GM18861 (cell line): Measurements from ENCODE around the gene SKAP2.

Experiments
- ATAC-seq: cut with Tn5 transposase; IDR thresholded peaks from one replicate; pipeline ENCODE4 v1.9.1; 2021; ENCODE audit not compliant: unreplicated experiment

Gene SKAP2

DNA sequence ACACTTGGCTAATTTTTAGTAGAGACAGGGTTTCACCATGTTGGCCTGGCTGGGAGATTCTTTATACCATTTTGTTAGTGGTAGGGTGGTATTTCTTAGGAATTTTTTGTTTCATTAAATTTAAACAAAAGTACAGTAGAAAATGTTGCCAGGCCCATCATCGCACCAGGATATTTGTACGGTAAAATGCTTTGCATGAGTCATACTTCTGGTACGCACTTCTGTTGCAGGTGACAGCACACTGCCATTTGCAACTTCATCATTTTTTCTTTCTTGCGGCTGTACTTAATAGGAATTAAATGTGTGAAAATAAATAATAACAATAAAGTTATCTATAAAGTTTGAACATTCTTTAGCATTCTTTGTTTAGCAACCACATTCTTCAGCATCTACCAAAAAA is 195.6 kb downstream of the SKAP2 start:
- ATAC-seq: no peak

DNA sequence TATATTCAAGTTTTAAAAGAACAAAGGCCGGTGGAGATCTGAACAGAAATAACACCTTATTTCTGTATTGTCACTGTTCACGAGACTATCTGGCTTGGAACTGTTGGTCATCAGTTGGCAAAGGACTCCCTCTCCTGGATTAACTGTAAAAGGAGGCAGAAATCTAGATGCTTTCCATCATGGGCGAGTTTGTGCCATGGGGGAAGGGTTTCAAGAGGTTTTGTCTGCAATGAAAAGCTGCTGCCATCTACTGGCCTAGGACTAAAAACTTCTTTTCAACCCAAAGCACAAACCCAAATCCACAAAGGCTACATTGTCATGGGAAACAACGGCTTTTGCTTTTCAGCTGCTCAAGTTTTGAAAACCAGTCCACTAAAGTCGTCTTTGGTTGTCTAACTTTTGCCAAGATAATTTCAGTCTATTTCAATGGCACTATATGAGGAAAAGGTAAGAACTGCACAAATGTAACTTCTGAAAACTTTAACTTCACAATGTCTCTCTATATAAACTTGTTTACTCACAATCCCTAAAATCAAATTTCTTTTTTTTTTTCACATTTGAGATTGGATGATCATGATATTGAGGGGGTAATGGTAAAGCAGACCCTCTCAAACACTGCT is 196.8 kb downstream of the SKAP2 start:
- peak; percentile 66 for ATAC-seq

DNA sequence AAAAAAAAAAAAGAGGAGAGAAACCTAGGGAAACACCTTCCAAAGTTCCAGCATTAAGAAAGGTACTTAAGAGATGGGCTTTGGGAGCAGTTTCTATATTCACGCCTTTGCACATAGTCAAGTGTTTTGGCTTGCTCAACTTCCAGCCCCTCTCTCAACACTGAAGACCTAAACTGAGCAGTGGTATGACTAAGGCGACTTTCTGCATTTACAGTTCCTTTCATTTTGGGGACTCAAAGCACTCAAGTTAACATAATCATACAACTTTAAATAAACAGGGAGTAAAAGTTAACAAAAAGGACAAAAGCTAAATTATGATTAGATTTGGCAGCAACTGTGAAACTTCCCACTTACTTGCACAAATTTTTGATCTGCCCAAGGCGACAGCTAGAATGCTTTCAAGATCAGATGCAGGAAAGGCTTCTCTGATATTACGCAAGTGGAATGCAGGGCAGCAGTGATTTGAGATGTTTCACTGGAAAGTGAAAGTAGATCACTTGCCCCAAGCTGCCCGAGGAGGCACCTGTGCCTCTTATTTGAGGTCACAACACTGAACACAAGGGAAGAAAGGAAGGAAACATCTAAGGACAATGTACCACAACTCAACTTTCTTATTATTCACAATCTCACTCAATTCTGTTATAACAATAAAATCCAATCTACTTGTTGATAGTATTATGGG is 199.5 kb downstream of the SKAP2 start:
- ATAC-seq: peak; percentile 48

DNA sequence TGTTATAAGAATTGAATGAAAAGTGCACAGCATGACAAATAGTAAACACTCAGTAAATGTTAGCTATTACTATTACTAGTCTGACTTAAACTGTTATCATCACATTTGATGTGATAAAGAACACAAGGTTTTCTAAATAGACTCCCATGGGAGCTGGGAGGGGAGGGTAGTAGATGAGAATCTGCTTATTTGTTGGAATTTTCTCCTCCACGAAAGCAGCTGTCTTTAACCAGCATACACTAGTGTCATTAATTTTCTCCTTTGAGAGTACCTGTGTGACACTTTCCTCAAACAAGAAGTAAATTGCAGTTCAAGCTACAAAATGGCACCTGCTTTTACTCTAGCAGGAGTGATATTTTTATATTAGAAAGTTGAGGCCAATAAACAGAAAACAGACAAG is 200.1 kb downstream of the SKAP2 start:
- ATAC-seq: no peak

DNA sequence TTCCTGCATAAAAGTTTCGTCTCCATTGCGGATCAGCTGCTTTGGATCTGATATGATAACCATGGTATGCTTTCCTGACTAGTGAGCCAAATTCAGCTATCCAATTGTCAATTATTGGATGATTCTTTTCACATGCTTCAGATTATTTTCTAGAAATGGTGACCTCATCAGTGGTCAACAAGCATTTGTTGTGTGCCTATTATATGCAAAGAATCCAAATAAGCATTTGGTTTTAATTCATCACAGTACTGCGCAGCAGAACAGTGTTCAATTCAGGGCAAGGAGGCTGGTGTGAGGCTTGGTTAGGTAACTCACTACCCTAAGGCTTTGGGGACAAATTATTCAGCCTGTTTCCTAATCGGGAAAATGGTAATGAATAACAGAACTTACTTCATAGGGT is 200.5 kb downstream of the SKAP2 start:
- ATAC-seq: no peak

DNA sequence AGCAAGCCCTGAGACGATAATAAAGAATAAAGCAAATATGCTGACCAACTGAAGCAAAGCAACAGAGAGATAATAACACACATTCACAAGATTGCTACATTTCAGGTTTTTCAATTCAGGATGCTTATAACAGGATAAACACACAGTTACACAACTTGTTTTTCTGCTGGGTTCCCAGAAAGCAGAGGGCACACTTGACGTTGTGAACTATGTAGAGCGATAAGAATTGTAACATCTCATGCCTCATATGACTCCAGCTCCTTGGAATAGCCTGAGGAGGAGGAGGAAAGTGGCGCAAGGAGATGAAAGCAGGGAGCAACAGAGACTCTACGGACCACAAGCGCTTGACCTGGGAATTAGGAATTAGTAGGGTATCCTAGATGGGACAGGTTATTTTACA is 201.7 kb downstream of the SKAP2 start:
- ATAC-seq: no peak

DNA sequence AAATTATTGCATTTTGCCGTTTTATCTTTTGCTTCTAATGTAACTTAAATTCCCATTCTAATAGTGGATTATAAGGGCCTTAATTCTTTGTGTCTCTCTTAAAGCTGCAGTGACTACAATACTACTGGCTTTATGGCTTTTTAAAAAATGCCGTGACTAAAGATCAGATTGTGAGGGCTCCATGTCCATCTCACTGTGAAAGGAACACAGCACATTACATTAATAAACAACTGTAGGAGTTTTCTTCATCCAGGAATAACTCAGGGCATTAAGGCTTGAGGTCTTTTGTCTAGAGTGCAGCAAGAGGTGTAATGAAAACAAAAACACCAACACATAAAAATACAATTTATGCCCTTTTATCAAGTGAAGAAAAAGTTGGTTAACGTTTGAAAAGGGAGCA is 205.3 kb downstream of the SKAP2 start:
- no peak for ATAC-seq

DNA sequence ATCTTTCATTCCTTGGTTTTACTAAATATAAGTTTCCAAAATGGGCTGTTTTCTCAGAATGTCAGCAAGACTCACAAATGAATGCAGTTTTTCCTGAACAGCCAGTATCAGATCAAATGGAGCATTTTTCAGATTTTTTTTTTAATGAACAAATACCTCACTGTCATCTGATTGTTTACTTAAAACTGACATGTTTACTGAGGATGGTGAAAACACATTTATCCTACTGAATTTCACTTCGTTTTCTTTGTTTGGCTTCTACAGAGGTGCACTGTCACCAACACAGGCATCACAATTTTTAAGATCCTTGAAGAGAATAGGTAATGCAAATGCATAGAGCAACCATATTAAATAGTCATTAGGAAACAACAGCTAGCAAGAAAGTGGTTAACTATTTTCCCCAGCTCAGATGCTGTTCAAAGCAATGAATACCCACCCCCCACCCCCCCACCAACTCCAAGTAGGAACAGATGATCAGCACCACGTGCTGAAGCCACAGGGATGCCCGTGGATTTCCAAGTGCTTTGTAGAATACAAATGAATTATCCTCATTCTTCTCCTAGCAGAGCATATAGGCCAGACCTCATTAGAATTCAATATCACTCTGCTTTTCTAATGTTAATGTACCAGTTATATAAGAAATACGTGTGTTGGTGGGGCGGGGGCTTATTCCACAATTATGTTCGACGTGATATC is 205.9 kb downstream of the SKAP2 start:
- ATAC-seq: no peak

DNA sequence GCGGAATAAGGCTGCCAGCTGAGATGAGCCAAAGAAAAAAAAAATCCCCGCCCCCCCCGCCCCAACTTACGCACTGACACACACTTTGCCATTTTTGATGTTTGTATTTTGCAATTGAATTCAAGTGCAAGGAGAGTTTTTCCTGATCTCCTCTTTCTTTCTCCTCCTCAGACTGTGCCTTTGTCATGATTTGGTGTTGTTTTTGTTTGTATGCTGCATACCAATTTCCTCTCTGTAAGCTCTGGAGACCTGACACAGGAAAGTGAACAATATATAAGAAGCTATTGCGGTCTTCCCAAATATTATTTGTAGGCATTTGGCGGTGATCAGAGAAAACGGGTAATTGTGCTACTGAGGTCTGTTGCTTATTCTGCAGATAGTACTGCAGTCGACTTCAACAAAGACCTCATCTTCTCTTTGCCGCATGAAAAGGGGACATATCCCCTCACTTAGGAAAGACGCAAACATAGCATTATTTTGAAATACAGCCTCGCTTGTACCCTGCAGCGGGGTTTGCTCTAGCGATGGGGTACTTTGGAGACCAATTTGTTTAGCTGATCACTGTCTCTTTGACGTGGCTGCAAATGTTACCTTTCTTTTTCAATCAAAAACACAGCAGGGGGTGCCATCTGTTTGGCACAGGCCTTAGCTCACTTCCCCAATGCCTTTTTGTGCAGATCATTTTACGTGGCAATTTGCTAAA is 206.6 kb downstream of the SKAP2 start:
- ATAC-seq: no peak

DNA sequence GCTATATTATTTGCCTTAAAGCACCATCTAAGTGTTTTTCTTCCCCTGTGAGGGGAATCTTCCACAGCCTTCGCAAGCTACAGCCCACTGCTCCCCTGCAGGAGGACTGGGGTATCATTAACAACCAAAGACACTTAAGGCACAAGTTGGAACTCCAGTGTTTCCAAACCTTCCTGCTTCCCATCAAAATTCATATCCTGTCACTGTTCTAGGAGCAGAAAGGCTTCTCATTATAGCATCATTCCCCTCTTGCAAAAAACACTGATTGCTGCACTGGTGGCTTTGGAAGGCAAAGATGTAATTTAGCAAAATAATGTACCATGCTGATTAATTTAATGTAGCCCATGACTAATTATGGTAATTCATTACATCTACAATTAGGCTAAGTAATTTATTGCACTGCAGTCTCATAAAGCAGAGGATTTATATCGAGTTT is 207.2 kb downstream of the SKAP2 start:
- no peak for ATAC-seq

DNA sequence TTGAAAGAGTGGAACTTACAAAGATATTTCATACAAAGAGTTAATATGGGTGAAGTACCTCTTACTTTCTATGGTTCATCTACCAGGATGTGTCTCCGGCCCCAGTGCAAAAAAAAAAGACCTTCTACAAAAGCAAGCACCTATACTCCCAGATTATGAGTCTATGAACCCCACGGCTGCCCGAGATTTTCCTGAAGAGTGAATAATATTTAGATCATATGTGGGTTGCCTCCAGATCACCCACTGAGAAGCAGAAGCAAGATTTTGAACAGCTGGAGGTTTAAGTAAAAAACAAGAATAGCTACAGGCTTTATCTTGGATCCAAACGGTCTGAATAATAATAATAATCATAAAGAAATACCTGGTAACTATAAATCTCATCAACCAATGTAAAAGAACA is 207.7 kb downstream of the SKAP2 start:
- ATAC-seq: no peak

DNA sequence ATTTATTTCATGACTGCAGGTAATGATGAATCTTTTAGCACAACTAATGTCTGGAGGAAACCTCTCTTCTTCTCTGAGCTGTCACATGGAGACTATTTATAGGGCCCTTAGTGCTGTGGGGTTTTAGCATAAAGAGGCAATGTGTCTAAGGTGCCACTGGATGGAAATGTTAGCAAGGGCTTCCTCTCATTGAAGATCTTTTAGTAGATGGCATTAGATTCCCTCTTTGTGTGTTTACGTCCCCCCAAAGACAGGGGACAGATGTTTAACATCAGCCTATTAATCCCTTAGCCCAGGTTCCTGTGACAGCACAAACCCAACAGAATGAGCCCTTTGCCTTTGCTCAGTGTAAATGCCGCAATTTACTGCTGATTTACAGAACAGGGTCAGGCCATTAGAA is 208.6 kb downstream of the SKAP2 start:
- ATAC-seq: no peak

DNA sequence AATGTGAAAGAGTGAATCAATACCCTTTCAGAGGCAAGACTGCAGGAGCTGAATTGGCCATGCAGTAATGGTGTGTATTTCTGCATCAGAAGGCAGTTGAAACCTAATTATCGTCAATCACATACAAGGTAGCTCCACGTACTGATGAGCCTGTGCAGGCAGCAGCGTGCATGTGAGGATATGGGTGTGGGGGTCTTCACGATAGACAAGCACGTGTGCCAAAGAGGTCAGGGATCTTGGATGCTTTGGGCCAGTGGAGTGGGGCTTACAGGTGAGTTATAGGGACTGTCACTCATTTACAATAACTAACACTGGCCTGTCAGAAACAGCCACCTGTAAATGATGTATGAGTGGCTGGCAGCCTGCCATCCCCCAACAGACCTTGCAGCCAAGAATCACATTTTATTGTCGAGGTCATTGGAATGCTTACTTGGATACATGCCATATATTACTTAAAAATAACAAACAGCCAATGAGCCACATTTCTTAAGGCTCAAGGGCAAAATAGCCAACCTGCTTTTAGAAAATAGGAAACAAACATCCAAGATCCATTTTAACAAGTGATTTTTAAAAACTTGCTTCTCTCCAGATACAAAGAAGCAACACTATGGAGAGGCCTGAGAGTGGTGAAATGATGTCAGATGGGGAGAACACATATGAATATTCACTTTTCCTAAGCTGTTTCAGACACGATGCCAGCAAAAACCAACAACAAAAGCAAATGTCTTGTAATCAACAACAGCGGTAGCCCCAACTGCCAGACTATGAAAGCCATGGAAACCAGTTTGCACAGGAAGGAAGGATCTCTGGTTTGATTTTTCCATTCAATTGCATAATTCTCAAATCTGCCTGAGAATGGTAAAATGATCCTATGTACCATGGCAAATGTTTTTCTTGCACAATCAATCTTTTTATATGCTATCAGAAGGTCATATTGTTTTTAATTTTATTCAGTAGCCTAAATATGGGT is 210.7 kb downstream of the SKAP2 start:
- ATAC-seq: no peak

DNA sequence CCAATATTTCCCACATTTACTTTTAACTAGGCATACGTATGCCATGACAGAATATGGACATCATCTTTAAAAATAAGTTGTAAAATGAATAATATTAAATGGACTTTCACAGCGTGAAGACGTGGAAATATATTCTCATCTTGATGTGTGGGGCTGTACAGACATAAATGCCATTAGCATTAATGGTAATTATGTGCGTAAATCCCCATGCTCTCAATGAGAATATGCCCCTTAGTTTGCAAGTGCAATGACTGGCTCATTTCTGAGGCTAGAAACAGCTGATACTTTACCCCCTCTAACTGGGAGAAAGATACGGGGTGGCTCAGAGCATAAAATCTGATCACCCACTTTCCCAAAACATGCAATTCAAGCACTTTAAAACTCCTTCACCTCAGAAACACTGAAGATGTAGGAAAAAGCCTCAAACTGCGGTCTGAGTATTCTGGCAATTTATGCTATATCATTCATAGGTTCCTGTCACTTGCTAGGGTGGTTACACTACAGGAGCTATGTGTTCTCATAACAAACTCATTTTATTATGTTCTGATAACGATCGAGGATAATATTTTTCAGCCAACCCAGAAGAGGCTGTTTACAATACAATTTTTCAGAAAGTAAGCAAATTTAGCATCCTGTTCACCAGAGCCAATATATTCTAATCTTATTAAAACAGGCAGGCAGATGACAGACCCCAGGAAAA is 211.8 kb downstream of the SKAP2 start:
- no peak for ATAC-seq

DNA sequence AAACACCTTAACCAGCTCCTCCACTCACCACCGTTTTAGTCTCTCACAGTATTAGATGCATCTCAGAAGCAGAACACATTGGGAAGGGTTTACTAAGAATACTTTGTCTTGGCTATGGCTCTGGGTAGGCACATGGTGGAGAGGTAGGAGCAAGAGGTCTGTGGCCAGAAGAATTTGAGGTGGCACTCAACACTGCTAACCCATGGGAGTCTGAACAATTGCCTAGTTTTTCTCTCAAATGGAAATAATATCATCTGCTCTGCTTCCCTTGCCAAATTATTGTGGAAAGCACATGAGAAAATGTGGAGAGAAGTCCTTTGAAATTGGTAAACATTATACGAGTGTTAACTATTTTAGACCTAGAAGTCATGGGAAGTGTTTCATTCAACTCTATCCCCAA is 214.3 kb downstream of the SKAP2 start:
- ATAC-seq: no peak

DNA sequence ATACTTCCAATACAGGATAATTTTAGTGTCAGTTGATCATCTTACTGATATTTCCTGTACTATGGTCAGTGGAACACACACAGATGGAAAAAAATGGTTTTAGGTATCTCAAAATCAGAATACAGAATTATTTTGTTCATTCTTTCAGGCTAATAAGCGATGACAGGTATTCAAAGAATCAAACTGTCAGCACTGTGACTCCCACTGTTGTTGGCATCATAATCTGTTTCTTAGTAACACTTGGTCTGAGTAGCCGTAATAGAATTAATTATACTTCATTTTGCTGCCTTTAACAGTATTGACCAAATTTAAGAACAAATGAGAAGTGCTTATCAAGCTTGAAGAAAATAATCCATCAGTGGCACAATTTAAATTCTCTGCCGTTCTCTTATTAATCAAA is 215.0 kb downstream of the SKAP2 start:
- no peak for ATAC-seq

DNA sequence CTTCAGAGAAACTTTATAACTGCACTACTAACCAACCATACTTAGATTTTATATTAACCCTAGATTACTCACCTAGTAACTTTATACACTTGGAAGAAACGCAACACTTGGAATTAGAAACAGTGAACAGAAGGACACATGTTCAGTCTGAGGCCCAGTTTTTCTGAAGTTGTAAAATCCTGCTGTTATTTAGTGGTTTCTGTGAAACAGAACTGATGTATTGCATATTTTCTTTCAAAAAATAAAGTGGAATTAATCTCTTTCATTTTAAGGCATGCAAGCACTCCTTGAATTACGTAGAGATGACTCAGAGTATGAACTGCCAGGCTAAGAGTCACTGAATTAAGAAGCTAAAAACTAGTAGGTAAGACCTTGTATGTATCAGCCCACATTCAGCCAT is 215.8 kb downstream of the SKAP2 start:
- no peak for ATAC-seq

DNA sequence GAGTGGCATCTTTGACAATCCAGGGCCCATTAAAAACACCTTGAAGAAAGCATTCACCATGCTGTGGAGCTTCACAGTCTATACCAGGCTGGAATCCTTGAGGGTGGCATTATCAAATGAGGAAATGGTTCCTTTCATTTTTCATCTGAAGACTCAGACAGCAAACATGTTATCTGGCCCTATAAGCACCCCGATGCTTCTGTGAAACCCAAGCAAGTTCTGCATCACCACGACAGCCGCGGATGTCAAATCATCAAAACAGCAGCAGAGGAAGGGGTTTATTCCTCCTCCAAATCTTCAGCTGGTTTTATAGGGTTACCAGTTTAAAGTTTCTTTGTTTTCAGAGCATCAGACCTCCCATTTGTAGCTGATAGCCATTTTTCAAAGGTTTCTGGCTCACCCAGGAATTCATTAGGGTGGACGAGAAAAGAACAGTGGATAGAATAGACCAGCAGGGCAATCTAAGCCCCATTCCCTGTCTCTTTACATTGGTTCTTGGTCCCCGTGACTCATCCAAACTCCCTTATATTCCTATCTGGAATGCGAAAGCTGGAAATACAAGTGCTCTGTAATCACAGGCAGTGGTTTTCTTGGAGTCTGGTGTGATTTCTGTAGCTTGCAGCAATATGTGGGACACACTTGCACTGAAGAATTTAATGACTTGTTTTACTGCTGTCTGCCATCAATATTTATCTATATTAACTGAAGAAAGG is 217.9 kb downstream of the SKAP2 start:
- no peak for ATAC-seq

DNA sequence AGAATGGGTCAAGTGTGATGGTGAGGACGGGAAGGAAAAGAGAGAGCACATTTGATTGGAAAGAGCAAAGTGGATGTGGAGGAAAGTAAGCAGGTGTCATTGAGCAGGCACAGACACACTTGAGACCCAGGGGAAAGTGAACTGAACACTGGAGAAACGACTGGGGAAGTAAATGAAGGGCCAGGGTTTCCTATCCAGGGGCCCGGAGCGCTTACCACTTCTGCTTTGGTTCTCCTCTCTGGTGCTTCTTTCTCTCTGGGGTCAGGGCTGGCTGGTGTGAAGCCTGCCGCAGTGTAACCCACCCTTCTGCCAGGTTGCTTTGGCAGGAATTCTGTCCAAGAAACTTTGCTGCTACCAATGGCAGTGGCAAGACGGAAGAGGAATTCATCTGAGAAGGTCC is 219.3 kb downstream of the SKAP2 start:
- ATAC-seq: no peak
